HFF-Myc (cell line): ENCODE data around the gene UPF1.
A peak's percentile ranks its signal among the peaks of the same experiment; 100 is the strongest.

Experiments used
- DNase-seq: peaks from one replicate; pipeline ENCODE4 v3.0.0-alpha.2; 2011; ENCODE audit warnings: low read depth; ENCODE audit errors: extremely low read depth
- H3K4me3 ChIP-seq: replicated peaks from 2 replicates; pipeline ENCODE4 v1.5.1; 2011; ENCODE audit warnings: low read depth, mild to moderate bottlenecking, control low read depth, low read length
- CTCF ChIP-seq: IDR thresholded peaks from 2 replicates; pipeline ENCODE4 v1.5.1; 2012; ENCODE audit warnings: mild to moderate bottlenecking, low read depth, low read length, control low read depth; ENCODE audit errors: missing control alignments

Gene UPF1

GRCh38 chr19:18861917-18862316, 30.2 kb downstream of the UPF1 start:
- TF ChIP-seq CTCF, result no peak
- no peak overlapping the region for H3K4me3 ChIP-seq
- DNase-seq, result no peak

- no peak for DNase-seq
- no peak overlapping the region for H3K4me3 ChIP-seq
- TF ChIP-seq CTCF, result no peak
These were observed 31.4 kb downstream of the UPF1 start for GRCh38 chr19:18862976-18863842.

GRCh38 chr19:18863843-18864362, 32.1 kb downstream of the UPF1 start:
- no peak overlapping the region for H3K4me3 ChIP-seq
- no peak for TF ChIP-seq CTCF
- no peak for DNase-seq

GRCh38 chr19:18865106-18865972, 33.6 kb downstream of the UPF1 start:
- TF ChIP-seq CTCF, result no peak
- no peak overlapping the region for H3K4me3 ChIP-seq
- no peak for DNase-seq

GRCh38 chr19:18865973-18866799, 34.4 kb downstream of the UPF1 start:
- DNase-seq, result no peak
- H3K4me3 ChIP-seq, result no peak overlapping the region
- peak; percentile 97 for TF ChIP-seq CTCF

GRCh38 chr19:18866800-18867123, 35.0 kb downstream of the UPF1 start:
- no peak for TF ChIP-seq CTCF
- H3K4me3 ChIP-seq, result no peak overlapping the region

More at GRCh38 chr19:18866800-18867123, 35.0 kb downstream of the UPF1 start:
- DNase-seq, result no peak
